Naive thymus-derived CD4-positive, alpha-beta T cell (primary cell): Measurements from ENCODE around the gene SGCB. TPM values are rescaled to one million over a fixed set of nuclear protein-coding genes. Genes with fewer than 3 reads are reported as not detected.

Source experiments
- ATAC-seq: fragments of 150-1000 bp; cut with Tn5 transposase; 2 replicates; pipeline ENCODE4 v1.10.0; 2021; ENCODE audit warnings: mild to moderate bottlenecking, moderate library complexity
- CTCF ChIA-PET: fragments of 350-600 bp; sonication (Branson Sonifier 250); formaldehyde crosslinking; loops from one replicate; lab custom pipeline; 2021; ENCODE audit warnings: antibody characterized with exemption; lab: Charles Lee
- POLR2A ChIA-PET: fragments of 350-600 bp; sonication (Branson Sonifier 250); formaldehyde crosslinking; loops from one replicate; lab custom pipeline; 2021; ENCODE audit warnings: antibody characterized with exemption, inconsistent platforms; lab: Charles Lee
- DNase-seq, 9 donors: peaks; one replicate each; pipeline versions ENCODE4 v3.0.0 to v3.0.0-alpha.2; 2020 to 2022; ENCODE audit warnings: mixed read lengths in 1 of 9
- H3K27ac ChIP-seq: one replicate; pipeline ENCODE4 v1.7.0; 2013; ENCODE audit warnings: mild to moderate bottlenecking, low read depth, low read length, moderate library complexity
- H3K27me3 ChIP-seq, 2 donors: one replicate each; pipeline ENCODE4 v1.7.0; 2013; ENCODE audit warnings: low read length in 2 of 2, mild to moderate bottlenecking in 2 of 2, moderate library complexity in 2 of 2; ENCODE audit not compliant: control insufficient read depth in 2 of 2, insufficient read depth in 2 of 2
- H3K36me3 ChIP-seq, 3 experiments: 1 replicate in 2 of 3; 2 replicates in 1 of 3; pipeline ENCODE4 v1.7.0; 2013; ENCODE audit warnings: low read length in 3 of 3, mild to moderate bottlenecking in 3 of 3, moderate library complexity in 1 of 3; ENCODE audit not compliant: insufficient read depth in 3 of 3, control insufficient read depth in 2 of 3
- H3K4me1 ChIP-seq, 2 donors: one replicate each; pipeline ENCODE4 v1.7.0; 2013; ENCODE audit warnings: low read length in 2 of 2, mild to moderate bottlenecking in 2 of 2, moderate library complexity in 1 of 2; ENCODE audit not compliant: control insufficient read depth in 2 of 2, insufficient read depth in 2 of 2
- H3K4me3 ChIP-seq: 2 replicates; pipeline ENCODE4 v1.7.0; 2013; ENCODE audit warnings: mild to moderate bottlenecking, low read length
- H3K9me3 ChIP-seq, 3 experiments: 1 replicate in 2 of 3; 2 replicates in 1 of 3; pipeline ENCODE4 v1.7.0; 2013; ENCODE audit warnings: low read length in 3 of 3; ENCODE audit not compliant: control insufficient read depth in 2 of 3
- H3K27ac Mint-ChIP-seq, 9 donors: one replicate each; pipeline ENCODE4 v1.8.0; 2020 to 2022; ENCODE audit warnings: mixed read lengths in 9 of 9, mild to moderate bottlenecking in 8 of 9, moderate library complexity in 5 of 9, inconsistent platforms in 2 of 9
- H3K27me3 Mint-ChIP-seq, 5 donors: one replicate each; pipeline ENCODE4 v1.8.0; 2021 to 2022; ENCODE audit warnings: mixed read lengths in 5 of 5, mild to moderate bottlenecking in 1 of 5
- H3K36me3 Mint-ChIP-seq, 5 donors: one replicate each; pipeline ENCODE4 v1.8.0; 2020 to 2022; ENCODE audit warnings: mixed read lengths in 5 of 5, mild to moderate bottlenecking in 3 of 5, inconsistent platforms in 1 of 5
- H3K4me1 Mint-ChIP-seq, 7 donors: one replicate each; pipeline ENCODE4 v1.8.0; 2020 to 2022; ENCODE audit warnings: mixed read lengths in 7 of 7, mild to moderate bottlenecking in 3 of 7, inconsistent platforms in 1 of 7
- H3K4me3 Mint-ChIP-seq, 10 donors: one replicate each; pipeline ENCODE4 v1.8.0; 2020 to 2022; ENCODE audit warnings: mild to moderate bottlenecking in 10 of 10, mixed read lengths in 10 of 10, moderate library complexity in 6 of 10, inconsistent platforms in 2 of 10
- H3K9me3 Mint-ChIP-seq, 11 donors: one replicate each; pipeline ENCODE4 v1.8.0; 2020 to 2022; ENCODE audit warnings: mixed read lengths in 11 of 11, mild to moderate bottlenecking in 4 of 11, inconsistent platforms in 1 of 11, moderate library complexity in 1 of 11
- intact Hi-C, 2 donors: fragments of 100-400 bp; cut with micrococcal nuclease; formaldehyde crosslinking; loops; one replicate each; pipeline ENCODE4 v1.15.1; 2023
- polyA plus RNA-seq, 2 donors: library from polyadenylated mRNA; unstranded; fragments of 300-500 nt; fragmentation: Illumina TruSeq; gene quantifications; one replicate each; pipeline ENCODE4 v1.2.3, GENCODE V29; 2021
- total RNA-seq, 6 experiments: library from RNA in 5 of 6; stranded (reverse) in 5 of 6; gene quantifications; 1 replicate in 5 of 6; 2 replicates in 1 of 6; pipeline ENCODE4 v1.2.3 and lab custom pipeline; 2021 to 2026

The SGCB gene
- total and polyA plus RNA-seq, 7 experiments from 2014 or later = 3.6 to 11.6 (median 4.5) TPM

DNA sequence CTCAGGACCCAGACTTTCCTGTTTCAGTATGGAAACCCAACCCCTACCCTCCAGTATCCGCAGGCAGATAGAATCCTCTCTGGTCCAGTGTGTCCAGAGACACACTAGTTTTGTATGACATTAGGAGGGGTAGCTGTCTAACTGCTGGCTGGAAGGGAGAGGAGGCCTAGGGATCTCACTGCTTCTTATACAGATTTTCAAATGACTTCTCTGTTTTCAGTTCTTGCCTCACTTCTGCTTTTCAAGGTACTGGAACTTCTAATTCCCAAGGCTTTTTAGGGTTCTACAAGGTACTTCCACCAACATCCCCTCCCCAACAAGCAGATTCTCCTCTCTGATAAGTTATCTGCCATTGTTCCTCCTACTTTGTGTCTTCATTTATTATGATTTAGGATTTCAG lies 6.1 kb downstream of the SGCB start:
- peaks cover 8 to 21% (median 13%) of the 10 kb centered on the region in 7 donors for H3K4me1 Mint-ChIP-seq
- Histone ChIP-seq H3K27ac (no peak overlapping the region), H3K4me3 (no peak overlapping the region), H3K27me3 (no peaks in the 10 kb centered on the region), H3K9me3 (no peaks in the 10 kb centered on the region), H3K36me3 (peaks cover 0 to 3% (median 0%) of the 10 kb centered on the region in 3 experiments), H3K4me1 (no peaks in the 10 kb centered on the region)
- no peaks in the 10 kb centered on the region for H3K9me3 Mint-ChIP-seq
- intact Hi-C loops = loop anchor here in 1 of 2 donors (10.0 kb wide), 1 partner anchor 683 kb away; no protein-coding TSS in a partner anchor
- CTCF ChIA-PET = no interaction called here
- H3K36me3 Mint-ChIP-seq = peaks cover 3 to 13% (median 7%) of the 10 kb centered on the region in 5 donors
- ATAC-seq (no peak), DNase-seq (no peak)
- H3K27me3 Mint-ChIP-seq = peaks cover 0 to 8% (median 0%) of the 10 kb centered on the region in 5 donors
- no peak overlapping the region for H3K4me3 Mint-ChIP-seq
- peak overlapping the region in 1 of 9 donors; percentile 16 for H3K27ac Mint-ChIP-seq
- POLR2A ChIA-PET = no interaction called here

DNA sequence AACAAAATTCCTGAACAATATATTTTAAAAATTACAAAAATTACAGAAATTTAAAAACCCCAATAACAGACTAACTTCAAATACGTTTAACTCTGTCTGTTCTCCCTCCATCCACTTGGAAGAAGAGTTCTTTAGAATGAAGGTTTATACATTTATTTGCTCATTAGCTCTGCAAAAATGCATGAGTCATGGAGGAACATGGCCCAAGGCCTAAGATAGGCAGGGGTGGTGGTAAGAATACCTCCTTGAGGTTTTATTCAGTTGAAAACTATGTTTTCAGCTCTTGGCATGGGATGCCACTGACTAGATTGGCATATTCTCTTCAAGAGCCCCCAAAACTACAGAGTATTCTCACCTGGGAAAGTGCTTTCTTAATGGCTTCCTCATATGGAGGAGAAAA lies 9.1 kb downstream of the SGCB start:
- no peak for ATAC-seq
- CTCF ChIA-PET = no interaction called here
- H3K27me3 Mint-ChIP-seq = no peaks in the 10 kb centered on the region

DNA sequence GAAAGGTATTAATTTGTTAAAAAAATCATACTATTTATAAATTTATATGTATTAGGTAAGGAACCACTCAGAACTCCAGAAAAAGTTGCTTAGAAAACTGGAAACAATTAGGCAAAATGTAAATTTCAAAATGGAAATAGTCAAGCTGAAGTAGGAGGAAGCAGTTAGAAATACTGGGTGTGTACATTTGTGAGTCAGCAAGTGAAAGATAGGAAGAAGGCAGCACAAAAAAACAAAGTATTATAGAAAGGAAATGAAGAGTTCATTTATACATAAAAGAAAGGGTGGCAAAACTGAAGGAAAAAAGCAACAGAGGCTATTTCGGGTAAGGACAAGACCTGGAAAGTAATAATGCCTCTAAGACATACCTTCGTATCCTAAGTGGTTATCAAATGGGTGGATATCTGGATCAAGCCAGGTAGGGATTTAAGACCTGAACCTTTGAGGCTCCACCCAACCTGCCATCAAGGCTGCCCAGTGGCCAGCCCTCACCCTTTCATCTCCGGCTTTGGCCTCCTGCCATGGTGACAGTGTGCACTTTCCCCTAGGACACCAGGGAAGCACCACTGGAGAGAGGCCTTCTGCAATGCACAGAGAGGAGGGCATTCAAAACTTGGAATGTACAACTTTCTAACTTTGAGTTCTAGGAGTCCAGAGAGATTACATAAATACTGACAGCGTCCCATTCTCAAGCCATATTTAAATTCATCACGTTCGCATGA lies 18.0 kb downstream of the SGCB start, which contains the start of gene LRRC66:
TSS of gene LRRC66 (minus strand) at position 428 of the 722 bp plus-strand sequence. CDS start 2,750 bp downstream, outside the sequence.
- intact Hi-C loops = no loop called here
- Histone ChIP-seq H3K27ac (no peak within 1 kb of the TSS), H3K36me3 (peaks cover 0 to 2% (median 0%) of the 10 kb centered on the region in 3 experiments), H3K9me3 (no peaks in the 10 kb centered on the region), H3K4me3 (no peak within 1 kb of the TSS), H3K27me3 (no peaks in the 10 kb centered on the region), H3K4me1 (no peaks in the 10 kb centered on the region)
- ATAC-seq (no peak), DNase-seq (no peak)
- Mint-ChIP-seq H3K27ac (no peak within 1 kb of the TSS), H3K4me3 (no peak within 1 kb of the TSS), H3K36me3 (peaks cover 0 to 8% (median 5%) of the 10 kb centered on the region in 5 donors), H3K9me3 (no peaks in the 10 kb centered on the region), H3K4me1 (peaks cover 0 to 5% (median 0%) of the 10 kb centered on the region in 7 donors), H3K27me3 (no peaks in the 10 kb centered on the region)
- POLR2A ChIA-PET = no interaction called here
- CTCF ChIA-PET = no interaction called here

More for the DNA sequence above, 9.1 kb downstream of the SGCB start:
- Mint-ChIP-seq H3K4me3 (no peak overlapping the region), H3K4me1 (peaks cover 0 to 5% (median 0%) of the 10 kb centered on the region in 7 donors), H3K36me3 (peaks cover 3 to 17% (median 11%) of the 10 kb centered on the region in 5 donors), H3K27ac (no peak overlapping the region), H3K9me3 (no peaks in the 10 kb centered on the region)
- Histone ChIP-seq H3K36me3 (peaks cover 0 to 3% (median 1%) of the 10 kb centered on the region in 3 experiments), H3K4me1 (no peaks in the 10 kb centered on the region), H3K27ac (no peak overlapping the region), H3K4me3 (no peak overlapping the region), H3K9me3 (no peaks in the 10 kb centered on the region), H3K27me3 (no peaks in the 10 kb centered on the region)
- no peak for DNase-seq
- intact Hi-C loops = no loop called here
- POLR2A ChIA-PET = no interaction called here

DNA sequence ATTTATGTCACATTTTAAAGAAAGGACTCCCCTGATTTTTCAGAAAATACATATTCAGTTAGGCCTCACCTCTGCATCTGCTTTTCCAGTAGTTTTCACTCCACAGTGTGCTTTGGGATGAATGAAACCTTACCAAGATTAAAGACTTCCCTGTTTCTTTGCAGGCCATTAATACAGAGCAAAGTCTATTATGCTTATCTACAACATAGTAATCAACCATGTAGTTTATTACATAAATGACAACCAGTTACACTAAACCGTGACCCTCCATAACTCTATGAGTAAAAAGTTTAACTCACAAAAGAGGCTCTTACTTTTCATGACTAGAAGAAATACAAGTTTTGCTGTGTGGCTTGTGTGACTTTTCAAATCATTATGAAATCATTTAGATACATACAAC lies 20.3 kb downstream of the SGCB start:
- H3K27ac ChIP-seq = no peak overlapping the region
- intact Hi-C loops = no loop called here
- no peak overlapping the region for H3K4me3 ChIP-seq
- H3K36me3 Mint-ChIP-seq = no peaks in the 10 kb centered on the region
- DNase-seq = no peak
- H3K27me3 Mint-ChIP-seq = no peaks in the 10 kb centered on the region
- no peaks in the 10 kb centered on the region for H3K36me3 ChIP-seq
- ChIA-PET CTCF (no interaction called here), POLR2A (no interaction called here)
- no peaks in the 10 kb centered on the region for H3K9me3 ChIP-seq
- no peaks in the 10 kb centered on the region for H3K4me1 ChIP-seq
- no peak for ATAC-seq
- H3K4me3 Mint-ChIP-seq = no peak overlapping the region
- no peaks in the 10 kb centered on the region for H3K27me3 ChIP-seq
- H3K4me1 Mint-ChIP-seq = peaks cover 0 to 5% (median 0%) of the 10 kb centered on the region in 7 donors
- no peaks in the 10 kb centered on the region for H3K9me3 Mint-ChIP-seq
- no peak overlapping the region for H3K27ac Mint-ChIP-seq

DNA sequence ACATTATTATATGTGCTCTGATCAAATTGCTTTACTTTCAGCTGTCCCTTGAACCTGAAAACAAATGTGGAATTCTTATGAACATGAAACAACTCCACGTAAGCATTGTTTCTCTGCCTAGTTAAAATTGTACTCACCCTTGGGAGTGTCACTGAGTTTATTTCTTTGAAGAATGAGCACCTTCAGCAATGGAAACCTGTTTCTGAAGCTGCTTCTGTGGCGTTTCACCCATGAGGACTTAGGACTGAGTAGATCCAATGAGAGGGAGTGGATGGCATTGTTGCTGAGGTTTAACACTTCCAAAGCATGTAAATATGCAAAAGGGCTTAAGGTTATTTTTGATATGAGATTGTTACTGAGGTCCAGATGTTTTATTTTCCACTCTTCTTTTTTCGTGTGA lies 21.1 kb downstream of the SGCB start:
- H3K4me1 Mint-ChIP-seq = peaks cover 0 to 5% (median 0%) of the 10 kb centered on the region in 7 donors
- Histone ChIP-seq H3K36me3 (no peaks in the 10 kb centered on the region), H3K27ac (no peak overlapping the region), H3K9me3 (no peaks in the 10 kb centered on the region), H3K4me3 (no peak overlapping the region), H3K4me1 (no peaks in the 10 kb centered on the region), H3K27me3 (no peaks in the 10 kb centered on the region)
- no peak overlapping the region for H3K27ac Mint-ChIP-seq
- POLR2A ChIA-PET = no interaction called here
- no peaks in the 10 kb centered on the region for H3K36me3 Mint-ChIP-seq
- no peaks in the 10 kb centered on the region for H3K9me3 Mint-ChIP-seq
- intact Hi-C loops = no loop called here
- DNase-seq (no peak), ATAC-seq (no peak)
- CTCF ChIA-PET = interaction anchor here (0.6 kb wide), 1 partner anchor 1892 kb away, joined by 4 read pairs; no protein-coding TSS in a partner anchor
- no peak overlapping the region for H3K4me3 Mint-ChIP-seq
- no peaks in the 10 kb centered on the region for H3K27me3 Mint-ChIP-seq

DNA sequence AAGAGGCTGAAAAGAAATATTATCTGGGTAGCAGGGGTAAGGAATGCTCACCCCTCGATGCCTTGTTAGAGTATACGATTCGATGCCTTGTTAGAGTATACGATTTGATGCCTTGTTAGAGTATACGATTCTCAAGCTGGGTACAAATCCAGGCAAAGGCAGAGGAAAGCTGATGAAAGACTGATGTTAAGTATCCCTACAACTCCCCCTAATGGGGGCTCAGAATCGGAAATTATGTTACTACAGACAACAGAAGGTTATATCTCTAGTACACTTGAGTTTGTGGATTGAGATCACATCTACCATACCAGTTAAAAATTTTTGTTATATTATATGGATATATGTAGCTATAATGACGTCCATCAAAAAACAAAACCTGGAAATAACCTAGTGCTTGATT lies 22.7 kb downstream of the SGCB start:
- Mint-ChIP-seq H3K4me1 (peaks cover 0 to 5% (median 0%) of the 10 kb centered on the region in 7 donors), H3K27ac (no peak overlapping the region), H3K27me3 (no peaks in the 10 kb centered on the region), H3K4me3 (no peak overlapping the region), H3K9me3 (no peaks in the 10 kb centered on the region), H3K36me3 (no peaks in the 10 kb centered on the region)
- H3K4me3 ChIP-seq = no peak overlapping the region
- ChIA-PET POLR2A (no interaction called here), CTCF (no interaction called here)
- no peaks in the 10 kb centered on the region for H3K27me3 ChIP-seq
- no peaks in the 10 kb centered on the region for H3K4me1 ChIP-seq
- no peak overlapping the region for H3K27ac ChIP-seq
- H3K9me3 ChIP-seq = no peaks in the 10 kb centered on the region
- H3K36me3 ChIP-seq = no peaks in the 10 kb centered on the region
- intact Hi-C loops = no loop called here
- ATAC-seq (no peak), DNase-seq (no peak)

DNA sequence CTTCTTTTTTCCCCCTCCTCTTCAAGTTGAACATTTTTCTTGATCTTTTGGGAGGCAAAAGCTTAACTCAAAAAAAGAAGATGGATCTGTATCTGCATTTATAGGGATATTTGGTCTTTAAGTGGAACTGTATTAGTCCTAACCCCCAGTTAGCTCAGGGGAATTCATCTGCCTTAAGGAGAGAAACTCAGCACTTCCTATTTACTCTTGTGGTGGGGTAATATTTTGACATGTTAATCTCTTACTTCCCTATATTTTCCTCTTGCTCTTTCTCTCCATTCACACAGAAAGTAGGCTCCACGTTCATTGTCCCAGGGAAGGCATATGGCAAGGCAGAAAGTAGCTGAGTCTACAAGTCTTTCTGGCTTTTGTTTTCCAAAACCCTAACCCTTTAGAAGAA lies 23.2 kb downstream of the SGCB start:
- peak; percentile 34 for ATAC-seq
- DNase-seq = no peak
- no peaks in the 10 kb centered on the region for H3K27me3 Mint-ChIP-seq
- ChIA-PET POLR2A (no interaction called here), CTCF (no interaction called here)
- H3K27ac ChIP-seq = no peak overlapping the region
- H3K4me1 Mint-ChIP-seq = peaks cover 0 to 1% (median 0%) of the 10 kb centered on the region in 7 donors
- H3K9me3 Mint-ChIP-seq = no peaks in the 10 kb centered on the region
- no peaks in the 10 kb centered on the region for H3K36me3 ChIP-seq
- H3K4me3 ChIP-seq = no peak overlapping the region
- H3K4me3 Mint-ChIP-seq = no peak overlapping the region
- H3K27ac Mint-ChIP-seq = no peak overlapping the region
- H3K4me1 ChIP-seq = no peaks in the 10 kb centered on the region
- H3K9me3 ChIP-seq = no peaks in the 10 kb centered on the region
- no peaks in the 10 kb centered on the region for H3K36me3 Mint-ChIP-seq
- intact Hi-C loops = no loop called here
- no peaks in the 10 kb centered on the region for H3K27me3 ChIP-seq
